HEK293 (cell line): ENCODE data around the gene CLCNKA.
A peak's percentile ranks its signal among the peaks of the same experiment; 100 is the strongest.

Experiments
- CTCF ChIA-PET: fragments of 350-600 bp; formaldehyde crosslinking; extraction: SDS; loops from one replicate; lab custom pipeline; 2021; ENCODE audit warnings: antibody characterized with exemption; lab: Yijun Ruan, JAX
- POLR2A ChIA-PET: fragments of 300-600 bp; formaldehyde crosslinking; extraction: SDS; loops from one replicate; lab custom pipeline; 2020; ENCODE audit warnings: antibody characterized with exemption, inconsistent platforms; lab: Yijun Ruan, JAX
- H3K27ac ChIP-seq: fragments of 200-500 bp; sonication (Bioruptor generic); 2 replicates; pipeline ENCODE4 v1.5.1; 2014; ENCODE audit warnings: low read depth, low read length, control low read depth, inconsistent platforms; ENCODE audit errors: extremely low read depth
- H3K36me3 ChIP-seq, 2 experiments: fragments of 200-500 bp in 1 of 2; sonication (Bioruptor generic) in 1 of 2; 1 replicate in 1 of 2; 2 replicates in 1 of 2; pipeline ENCODE4 v1.5.1; 2014 to 2017; ENCODE audit warnings: inconsistent platforms in 2 of 2, low read length in 2 of 2; ENCODE audit not compliant: control insufficient read depth in 2 of 2, insufficient read depth in 1 of 2
- H3K4me1 ChIP-seq: fragments of 200-500 bp; sonication (Bioruptor generic); 2 replicates; pipeline ENCODE4 v1.5.1; 2014; ENCODE audit warnings: mild to moderate bottlenecking, low read length, inconsistent platforms; ENCODE audit not compliant: control insufficient read depth, insufficient read depth
- H3K4me3 ChIP-seq: 2 replicates; pipeline ENCODE4 v1.5.1; 2011; ENCODE audit warnings: low read depth, mild to moderate bottlenecking, control low read depth, low read length, moderate library complexity
- H3K9me3 ChIP-seq: fragments of 200-500 bp; sonication (Bioruptor generic); 2 replicates; pipeline ENCODE4 v1.5.1; 2014; ENCODE audit warnings: low read depth, low read length, inconsistent platforms; ENCODE audit not compliant: control insufficient read depth, insufficient read depth
- GLIS2 ChIP-seq: fragments of 450-650 bp; formaldehyde crosslinking; IDR thresholded peaks from 2 replicates; pipeline ENCODE4 v1.5.1; 2016; ENCODE audit warnings: missing biosample characterization, missing genetic modification characterization
- OVOL3 ChIP-seq: fragments of 450-650 bp; formaldehyde crosslinking; IDR thresholded peaks from 2 replicates; pipeline ENCODE4 v1.5.1; 2016; ENCODE audit warnings: missing biosample characterization, missing genetic modification characterization
- PATZ1 ChIP-seq: fragments of 450-650 bp; formaldehyde crosslinking; IDR thresholded peaks from 2 replicates; pipeline ENCODE4 v1.5.1; 2016; ENCODE audit warnings: missing biosample characterization, missing genetic modification characterization
- REST ChIP-seq: fragments of 450-650 bp; formaldehyde crosslinking; IDR thresholded peaks from 2 replicates; pipeline ENCODE4 v1.5.1; 2016; ENCODE audit warnings: missing biosample characterization, missing genetic modification characterization
- SALL2 ChIP-seq: fragments of 450-650 bp; formaldehyde crosslinking; IDR thresholded peaks from 2 replicates; pipeline ENCODE4 v1.5.0; 2017; ENCODE audit warnings: missing biosample characterization, mild to moderate bottlenecking, missing genetic modification characterization, borderline replicate concordance
- SP3 ChIP-seq: fragments of 450-650 bp; formaldehyde crosslinking; IDR thresholded peaks from 2 replicates; pipeline ENCODE4 v1.5.1; 2016; ENCODE audit warnings: missing biosample characterization, missing genetic modification characterization
- WT1 ChIP-seq: fragments of 450-650 bp; formaldehyde crosslinking; IDR thresholded peaks from 2 replicates; pipeline ENCODE4 v1.5.1; 2016; ENCODE audit warnings: missing biosample characterization, missing genetic modification characterization
- ZBTB20 ChIP-seq: fragments of 450-650 bp; formaldehyde crosslinking; IDR thresholded peaks from 2 replicates; pipeline ENCODE4 v1.5.1; 2016; ENCODE audit warnings: missing biosample characterization, missing genetic modification characterization
- ZBTB26 ChIP-seq: fragments of 450-650 bp; formaldehyde crosslinking; optimal IDR thresholded peaks from 2 replicates; pipeline ENCODE3; 2016; ENCODE audit warnings: missing biosample characterization, mild to moderate bottlenecking, missing genetic modification characterization
- ZNF184 ChIP-seq: fragments of 450-650 bp; IDR thresholded peaks from 2 replicates; pipeline ENCODE4 v1.5.1; 2018; ENCODE audit warnings: missing biosample characterization, mild to moderate bottlenecking, missing genetic modification characterization
- ZNF266 ChIP-seq: fragments of 450-650 bp; formaldehyde crosslinking; IDR thresholded peaks from 2 replicates; pipeline ENCODE4 v1.5.1; 2016; ENCODE audit warnings: missing biosample characterization, missing genetic modification characterization, low read depth
- ZNF654 ChIP-seq: fragments of 450-650 bp; formaldehyde crosslinking; IDR thresholded peaks from 2 replicates; pipeline ENCODE4 v1.5.1; 2016; ENCODE audit warnings: low read depth, missing biosample characterization, missing genetic modification characterization
- ZNF768 ChIP-seq: fragments of 450-650 bp; formaldehyde crosslinking; IDR thresholded peaks from 2 replicates; pipeline ENCODE4 v1.5.1; 2018; ENCODE audit warnings: missing biosample characterization, mild to moderate bottlenecking, missing genetic modification characterization
- ZNF785 ChIP-seq: fragments of 450-650 bp; formaldehyde crosslinking; IDR thresholded peaks from 2 replicates; pipeline ENCODE4 v1.5.1; 2016; ENCODE audit warnings: missing biosample characterization, missing genetic modification characterization
- ZSCAN30 ChIP-seq: fragments of 450-650 bp; IDR thresholded peaks from 2 replicates; pipeline ENCODE4 v1.5.1; 2018; ENCODE audit warnings: missing biosample characterization, mild to moderate bottlenecking, missing genetic modification characterization, moderate library complexity

CLCNKA gene

GRCh38 chr1:16013220-16013907, 8.5 kb upstream of the CLCNKA start:
- no peak overlapping the region for H3K27ac ChIP-seq
- POLR2A ChIA-PET, result no interaction called here
- TF ChIP-seq GLIS2 (tag by site-specific recombination) (0 out of 2 replicates have a peak, but pooled peaks have one; percentile 12), OVOL3 (no peak), WT1 (tag by site-specific recombination) (no peak), ZNF654 (tag by site-specific recombination) (no peak), ZSCAN30 (tag by site-specific recombination) (no peak), ZNF266 (tag by site-specific recombination) (no peak), SALL2 (tag by site-specific recombination) (no peak), PATZ1 (tag by site-specific recombination) (peak; percentile 28; the same call in 1 of the 2 replicates), ZNF768 (0 out of 2 replicates have a peak, but pooled peaks have one; percentile 17), ZNF184 (tag by site-specific recombination) (no peak), ZNF785 (no peak), SP3 (tag by site-specific recombination) (no peak), ZBTB26 (no peak)
- no peaks in the 10 kb centered on the region for H3K4me1 ChIP-seq
- no peak overlapping the region for H3K4me3 ChIP-seq
- no peaks in the 10 kb centered on the region for H3K9me3 ChIP-seq
- CTCF ChIA-PET, result interaction anchor here (0.7 to 1.5 kb wide), 2 partner anchors 190 to 222 kb away, joined by 3 read pairs; no protein-coding TSS in a partner anchor
- no peaks in the 10 kb centered on the region for H3K36me3 ChIP-seq

- ChIA-PET CTCF (interaction anchor here (0.7 to 1.5 kb wide), 2 partner anchors 190 to 222 kb away, joined by 3 read pairs; no protein-coding TSS in a partner anchor), POLR2A (no interaction called here)
- no peak for TF ChIP-seq REST (tag by site-specific recombination)
- TF ChIP-seq ZBTB20 (tag by site-specific recombination), result peak; percentile 49; the same call in 1 of the 2 replicates
- H3K4me1 ChIP-seq, result no peaks in the 10 kb centered on the region
- no peak overlapping the region for H3K27ac ChIP-seq
- H3K9me3 ChIP-seq, result no peaks in the 10 kb centered on the region
- H3K4me3 ChIP-seq, result no peak overlapping the region
- H3K36me3 ChIP-seq, result no peaks in the 10 kb centered on the region
Observed at GRCh38 chr1:16013908-16014258, 8.0 kb upstream of the CLCNKA start.
